HG03520 (cell line): ENCODE measurements around the gene HSD17B14.
"Not testable (repeated sequence)": the region's sequence is repeated elsewhere in the genome, so short reads cannot be mapped to it uniquely, and the experiment has no call there.

Experiments
- ATAC-seq: cut with Tn5 transposase; IDR thresholded peaks from one replicate; pipeline ENCODE4 v1.9.1; 2021; ENCODE audit warnings: mild to moderate bottlenecking, moderate library complexity; ENCODE audit not compliant: unreplicated experiment

HSD17B14 gene

DNA sequence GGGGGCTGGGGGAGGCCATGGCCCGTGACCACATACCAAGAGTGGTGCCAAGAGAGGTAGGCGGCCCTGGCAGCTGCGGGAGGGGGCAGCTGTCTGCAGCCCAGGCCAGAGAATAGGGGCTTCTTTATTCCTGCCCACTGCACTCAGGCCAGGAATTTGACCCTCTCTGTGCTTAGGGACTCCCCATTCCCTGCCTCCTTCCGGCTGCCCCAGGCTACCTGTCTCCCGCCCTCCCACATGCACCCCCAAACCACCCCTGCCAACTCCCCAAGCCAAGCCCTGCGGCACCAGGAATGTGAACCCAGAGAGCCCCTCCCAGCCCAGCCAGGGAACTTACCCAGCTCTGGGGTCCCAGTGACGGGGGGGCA is 31.4 kb upstream of the HSD17B14 start:
- ATAC-seq, result no peak

DNA sequence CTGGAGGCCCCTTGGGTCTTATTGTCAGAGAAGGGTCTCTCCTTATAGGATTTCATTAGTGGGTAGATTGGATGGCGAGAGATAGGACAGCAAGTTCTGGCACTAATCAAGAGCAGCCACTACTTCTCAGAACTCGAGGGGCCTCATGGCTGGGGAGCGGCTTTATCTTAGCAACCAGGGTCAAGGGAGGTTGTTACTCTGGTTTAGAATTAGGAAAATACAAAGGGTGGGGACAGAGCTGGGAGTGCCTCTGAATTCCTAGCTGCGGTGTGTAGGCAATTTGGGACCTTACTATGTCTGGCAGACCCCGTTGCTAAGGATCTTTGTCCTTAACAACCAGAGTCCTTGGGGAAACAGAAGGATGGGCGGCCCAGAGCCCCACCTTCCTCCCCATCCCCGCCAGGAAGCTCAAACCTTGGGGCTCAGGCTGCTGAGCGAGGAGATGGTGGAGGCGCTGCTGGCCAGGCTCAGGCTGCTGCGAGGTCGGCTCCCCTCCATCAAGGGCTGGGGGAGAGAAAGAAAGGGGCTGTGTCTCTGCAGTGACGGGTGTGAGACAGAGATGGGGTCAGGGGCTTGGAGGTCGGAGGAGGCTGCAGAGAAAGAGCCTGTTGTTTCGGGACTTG is 30.9 kb upstream of the HSD17B14 start:
- ATAC-seq, result no peak

DNA sequence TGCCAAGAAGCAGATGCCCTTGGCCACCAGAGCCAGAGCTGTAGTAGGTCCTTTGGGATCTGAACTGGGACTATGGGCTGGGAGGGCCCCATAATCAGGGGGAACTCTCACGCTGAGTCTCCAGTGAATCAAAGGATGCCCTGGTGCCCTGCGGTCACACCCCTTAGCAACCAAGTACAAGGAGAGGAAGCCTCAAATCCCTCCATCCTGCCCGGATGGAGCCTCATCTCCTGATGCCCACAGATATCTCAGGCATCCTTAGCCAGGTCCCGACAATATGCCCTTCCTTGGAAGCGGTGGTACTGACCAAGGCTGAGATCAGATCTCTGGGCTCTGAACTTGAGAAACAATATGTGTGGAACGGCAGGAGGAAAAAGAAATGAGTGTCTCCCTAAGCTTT is 30.4 kb upstream of the HSD17B14 start:
- ATAC-seq, result no peak

DNA sequence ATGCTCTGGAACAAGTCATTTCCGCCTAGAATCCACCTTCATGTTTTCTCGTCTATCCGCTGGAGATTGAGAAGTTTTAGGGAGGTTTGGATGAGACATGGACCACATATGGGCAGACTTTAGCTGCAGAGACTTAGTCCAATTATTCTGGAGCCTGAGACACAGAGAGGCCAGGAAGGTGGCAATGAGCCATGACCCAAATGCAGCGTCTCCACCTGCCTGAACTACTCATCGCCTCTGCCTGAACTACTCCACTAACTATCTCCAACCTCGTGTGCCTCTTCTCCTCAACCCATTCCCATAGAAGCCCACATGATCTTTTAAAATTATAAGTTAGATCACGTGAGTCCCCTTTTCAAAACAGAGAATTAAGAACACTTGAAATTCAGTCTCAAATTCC is 26.5 kb upstream of the HSD17B14 start:
- no peak for ATAC-seq

DNA sequence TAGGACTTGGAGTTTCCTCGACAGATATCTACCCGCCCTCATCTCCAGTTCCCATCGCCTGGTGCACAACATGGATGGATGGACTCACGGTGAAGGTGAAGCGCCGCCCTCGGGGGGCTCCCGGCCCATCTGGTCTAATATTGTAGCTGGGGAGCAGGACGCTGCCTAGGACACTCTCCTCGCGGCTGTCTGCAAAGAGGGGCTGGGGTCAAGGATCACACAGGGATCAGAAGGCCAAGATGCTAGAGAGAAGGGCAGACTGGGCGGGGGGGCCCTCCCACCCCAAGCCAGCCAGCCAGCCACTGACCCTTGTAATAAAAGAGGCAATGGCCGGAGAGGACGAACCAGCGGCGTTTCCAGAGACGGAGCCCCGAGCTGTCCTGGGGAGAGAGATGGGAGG is 25.0 kb upstream of the HSD17B14 start:
- no peak for ATAC-seq

DNA sequence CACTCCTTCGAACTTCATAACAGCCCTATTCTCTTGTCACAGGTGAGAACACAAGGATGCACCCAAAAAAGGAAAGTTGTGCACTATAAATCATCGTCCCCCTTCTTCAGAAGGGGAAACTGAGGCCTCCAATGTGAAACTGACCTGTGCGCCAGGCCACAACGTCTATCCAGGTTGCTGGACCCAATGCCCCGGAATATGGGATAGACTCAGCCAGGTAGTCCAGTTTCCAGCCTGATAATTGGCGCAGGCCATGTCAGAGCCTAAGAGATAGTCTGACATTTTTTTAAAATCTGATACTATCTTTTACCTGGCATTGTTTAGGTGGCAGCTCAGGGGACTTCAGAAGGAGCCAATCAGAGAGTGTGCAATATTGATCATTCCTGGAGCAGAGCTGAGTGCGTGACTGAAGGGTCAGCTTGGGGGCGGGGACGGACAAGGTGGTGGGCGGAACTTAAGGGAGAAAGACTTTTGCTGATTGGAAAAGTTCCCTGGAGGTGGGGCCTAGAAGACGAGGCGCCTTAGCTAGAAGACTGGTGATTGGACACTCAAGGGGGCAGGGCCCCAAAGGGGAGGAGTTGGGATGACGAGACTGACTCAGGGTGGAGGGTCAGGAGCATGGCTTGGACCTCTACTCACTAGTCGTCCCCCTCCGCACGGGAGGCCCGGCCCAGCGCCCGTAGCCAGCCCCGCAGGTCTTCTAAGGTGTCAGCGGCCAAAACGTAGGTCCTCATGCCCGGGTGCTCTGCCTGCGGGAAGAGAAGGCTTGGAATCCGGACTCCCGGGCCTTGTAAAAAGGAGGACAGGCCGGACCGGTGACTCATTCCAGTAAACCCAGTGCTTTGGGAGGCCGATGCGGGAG is 23.7 kb upstream of the HSD17B14 start:
- peak; percentile 87 for ATAC-seq

DNA sequence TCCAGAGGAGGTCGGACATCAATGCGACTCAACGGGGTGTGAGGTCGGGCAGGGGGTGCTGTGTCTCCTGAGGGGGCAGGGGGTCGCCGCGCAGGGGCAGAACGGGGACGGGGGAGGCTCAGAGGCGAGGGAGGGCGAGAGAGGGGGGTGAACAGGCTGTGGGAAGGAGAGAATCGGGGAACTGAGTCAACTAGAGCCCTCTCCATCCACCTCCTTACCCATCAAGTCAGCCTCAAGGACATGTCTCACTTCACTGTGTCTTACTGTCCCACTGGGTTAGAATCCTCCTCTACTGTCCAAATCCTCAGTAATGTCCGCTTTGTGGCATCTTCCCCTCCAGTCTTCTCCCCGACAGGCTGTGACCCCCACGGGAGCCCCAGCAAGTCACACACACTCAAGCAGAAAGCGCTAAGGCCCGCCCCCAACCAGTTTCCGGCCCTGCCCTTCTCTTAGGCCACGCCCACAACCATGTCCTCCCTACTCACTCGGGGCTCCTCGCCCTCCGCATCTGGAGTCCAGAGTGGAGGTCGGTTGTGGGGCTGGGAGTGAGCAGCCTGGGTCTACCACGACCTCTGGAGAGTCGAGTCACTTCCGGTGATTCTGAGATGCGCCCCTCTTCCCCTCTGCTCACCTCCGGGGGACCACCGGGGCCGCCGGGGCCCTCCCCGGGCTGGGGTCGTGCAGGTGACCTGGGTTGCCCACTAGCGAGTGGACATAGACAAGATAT is 22.9 kb upstream of the HSD17B14 start:
- no peak for ATAC-seq

DNA sequence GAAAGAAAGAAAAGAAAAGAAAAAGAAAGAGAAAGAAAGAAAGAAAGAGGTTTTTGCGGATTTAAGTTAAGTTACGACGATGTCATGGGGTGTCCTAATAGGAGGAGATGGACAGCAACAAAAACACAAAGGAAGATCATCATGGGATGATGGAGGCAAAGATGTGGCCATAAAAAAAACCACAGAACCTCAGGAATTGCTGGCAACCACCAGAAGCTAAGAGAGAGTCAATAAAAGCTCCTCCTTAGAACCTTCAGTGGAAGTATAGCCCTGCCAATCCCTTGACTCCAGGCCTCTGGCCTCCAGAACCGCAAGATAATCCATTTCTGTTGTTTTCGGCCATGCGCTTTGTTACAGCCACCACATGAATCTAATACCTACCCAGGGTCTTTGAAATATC is 20.6 kb upstream of the HSD17B14 start:
- no peak for ATAC-seq

DNA sequence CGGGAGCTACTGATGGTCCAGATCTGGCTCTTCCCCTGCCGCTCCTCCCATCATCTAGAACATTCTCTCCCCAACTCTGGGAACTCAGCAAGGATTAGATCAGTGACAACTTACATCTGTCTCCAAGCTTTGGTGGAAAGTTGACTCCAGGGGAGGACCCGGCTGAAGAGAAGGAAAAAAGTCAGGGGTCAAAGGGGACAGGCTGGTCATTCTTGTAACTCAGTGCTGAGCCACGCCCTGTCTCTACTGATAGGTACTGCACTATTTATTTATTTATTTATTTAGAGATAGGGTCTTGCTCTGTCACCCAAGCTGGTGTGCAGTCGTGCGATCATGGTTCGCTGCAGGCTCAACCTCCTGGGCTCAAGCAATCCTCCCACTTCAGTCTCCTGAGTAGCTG is 17.8 kb upstream of the HSD17B14 start:
- no peak for ATAC-seq

DNA sequence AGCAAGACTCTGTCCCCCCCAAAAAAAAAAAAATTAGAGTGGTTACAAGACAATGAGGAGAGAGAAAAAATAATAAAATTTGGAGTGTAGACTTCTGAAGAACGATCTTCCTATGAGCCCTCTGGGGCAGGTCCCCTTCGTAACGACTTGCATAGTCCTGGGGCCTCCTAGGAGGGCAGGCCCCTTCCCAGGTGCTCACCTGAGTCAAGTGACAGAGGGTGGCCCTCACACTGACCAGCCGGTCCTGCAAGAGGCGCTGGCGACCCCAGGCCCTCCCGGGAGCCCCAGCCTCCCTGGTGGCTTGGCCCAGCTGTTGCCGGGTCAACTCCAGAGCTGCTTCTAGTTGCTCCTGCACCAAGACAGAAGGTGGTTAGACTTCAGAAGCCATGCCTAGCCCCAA is 17.2 kb upstream of the HSD17B14 start:
- no peak for ATAC-seq

DNA sequence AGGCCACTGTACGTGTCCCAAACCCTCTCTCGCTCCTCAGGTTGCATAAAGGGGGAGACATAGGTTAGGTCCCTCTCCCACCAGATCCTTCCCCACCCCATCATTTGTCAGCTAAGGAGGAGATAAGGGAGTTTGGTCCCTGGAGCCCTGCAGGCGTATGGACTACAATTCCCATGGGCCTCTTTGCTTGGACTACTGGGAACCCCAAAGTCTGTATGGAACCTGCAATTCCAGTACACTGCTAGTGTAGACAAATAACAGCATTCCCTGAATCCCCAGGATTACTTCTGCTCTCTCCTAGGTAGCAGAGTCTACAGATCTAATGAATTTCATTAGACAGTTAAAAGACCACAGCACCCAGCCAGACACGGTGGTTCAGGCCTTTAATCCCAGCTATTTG is 16.0 kb upstream of the HSD17B14 start:
- no peak for ATAC-seq

DNA sequence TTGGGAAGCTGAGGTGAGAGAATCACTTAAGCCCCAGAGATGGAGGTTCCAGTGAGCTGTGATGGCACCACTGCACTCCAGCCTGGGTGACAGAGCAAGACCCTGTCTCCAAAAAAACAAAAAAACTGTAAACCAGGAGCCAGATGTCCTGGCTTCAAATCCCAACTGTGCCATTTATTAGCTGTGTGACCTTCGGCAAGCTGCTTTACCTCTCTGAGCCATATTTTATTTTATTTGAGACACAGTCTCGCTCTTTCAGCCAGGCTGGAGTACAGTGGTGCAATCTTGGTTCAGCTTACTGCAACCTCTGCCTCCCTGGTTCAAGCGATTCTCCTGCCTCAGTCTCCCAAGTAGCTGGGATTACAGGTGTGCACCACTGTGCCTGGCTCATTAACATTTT is 10.4 kb upstream of the HSD17B14 start:
- ATAC-seq, result not testable (repeated sequence)

DNA sequence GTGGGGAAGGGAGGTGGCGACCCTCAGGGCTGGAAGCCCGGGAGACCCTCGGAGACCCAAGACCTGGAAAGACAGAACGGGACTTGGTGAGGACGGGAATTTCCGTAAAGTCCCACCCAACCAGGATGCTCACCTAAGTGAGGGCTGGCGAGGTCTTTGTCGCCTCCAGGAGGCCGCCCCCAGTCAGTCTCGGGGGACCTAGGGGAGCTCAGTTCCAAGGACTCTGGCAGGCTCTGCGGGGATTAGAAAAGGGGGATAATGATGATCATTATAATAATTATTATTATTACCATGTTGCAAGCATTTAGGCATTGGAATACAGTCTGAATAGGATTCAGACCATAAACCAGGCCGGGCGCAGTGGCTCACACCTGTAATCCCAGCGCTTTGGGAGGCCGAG is 9.1 kb upstream of the HSD17B14 start:
- no peak for ATAC-seq

DNA sequence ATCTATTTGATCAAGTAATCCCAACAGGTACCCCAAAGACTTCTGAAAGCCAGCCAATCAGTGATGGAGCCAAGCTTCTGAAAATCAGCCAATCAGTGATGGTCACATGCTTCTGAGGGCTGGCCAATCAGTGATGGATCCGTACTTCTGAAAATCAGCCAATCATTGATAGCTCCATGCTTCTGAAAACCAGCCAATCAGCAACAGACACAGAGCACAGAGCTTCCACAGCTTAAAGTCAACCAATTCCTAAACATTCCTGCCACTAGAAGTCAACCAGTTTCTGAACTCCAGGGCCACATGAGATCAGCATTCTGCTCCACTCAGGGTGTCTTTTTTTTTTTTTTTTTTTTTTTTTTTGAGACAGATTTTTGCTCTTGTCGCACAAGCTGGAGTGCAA is 8.2 kb upstream of the HSD17B14 start:
- ATAC-seq, result no peak

DNA sequence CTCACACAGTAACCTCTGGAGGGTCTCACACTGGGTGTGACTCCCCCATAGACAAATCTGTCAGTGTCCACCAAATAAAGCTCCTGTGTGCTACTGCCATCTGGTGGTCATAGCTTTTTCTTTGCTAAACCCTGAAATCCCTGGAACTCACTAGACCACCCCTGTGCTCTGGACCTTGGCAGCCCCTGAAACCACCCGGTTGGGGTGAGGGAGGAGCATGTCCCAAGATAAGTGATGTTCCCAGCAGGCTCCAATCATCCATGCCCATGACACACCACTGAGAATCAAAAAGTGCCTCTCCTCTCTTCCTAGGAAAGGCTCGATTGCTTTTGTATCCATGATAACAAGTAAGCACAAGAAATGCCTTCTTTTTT is 6.5 kb upstream of the HSD17B14 start:
- ATAC-seq, result no peak

DNA sequence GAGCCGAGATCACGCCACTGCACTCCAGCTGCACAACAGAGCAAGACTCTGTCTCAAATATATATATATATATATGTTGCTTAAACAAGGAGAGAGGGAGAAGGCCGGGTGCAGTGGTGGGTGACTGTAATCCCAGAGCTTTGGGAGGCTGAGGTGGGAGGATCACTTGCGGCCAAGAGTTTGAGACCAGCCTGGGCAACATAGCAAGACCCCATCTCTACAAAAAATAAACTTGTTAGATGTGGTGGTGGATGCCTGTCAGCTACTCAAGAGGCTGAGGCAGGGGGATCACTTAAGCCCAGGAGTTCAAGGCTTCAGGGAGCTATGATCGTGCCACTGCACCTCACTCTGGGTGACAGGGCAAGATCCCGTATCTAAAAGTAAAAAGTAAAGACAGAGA is 5.3 kb upstream of the HSD17B14 start:
- no peak for ATAC-seq

DNA sequence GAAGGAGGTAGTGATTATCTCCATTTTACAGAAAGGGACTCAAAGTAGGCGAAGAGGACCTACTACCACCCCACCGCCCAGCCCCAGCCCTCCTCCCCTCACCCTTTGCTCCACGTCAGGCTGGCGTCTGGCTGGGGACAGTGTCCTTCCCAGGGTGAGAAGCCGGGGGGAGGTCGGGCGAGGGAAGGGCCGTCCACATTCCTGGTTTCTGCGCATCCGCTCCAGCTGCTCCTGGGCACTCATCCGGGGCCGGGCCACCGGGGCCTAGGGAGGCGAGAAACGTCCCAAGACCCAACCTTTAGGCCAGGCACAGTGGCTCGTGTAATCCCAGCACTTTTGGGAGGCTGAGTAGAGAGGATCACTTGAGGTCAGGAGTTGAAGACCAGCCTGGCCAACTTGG is 4.8 kb upstream of the HSD17B14 start:
- ATAC-seq, result no peak

DNA sequence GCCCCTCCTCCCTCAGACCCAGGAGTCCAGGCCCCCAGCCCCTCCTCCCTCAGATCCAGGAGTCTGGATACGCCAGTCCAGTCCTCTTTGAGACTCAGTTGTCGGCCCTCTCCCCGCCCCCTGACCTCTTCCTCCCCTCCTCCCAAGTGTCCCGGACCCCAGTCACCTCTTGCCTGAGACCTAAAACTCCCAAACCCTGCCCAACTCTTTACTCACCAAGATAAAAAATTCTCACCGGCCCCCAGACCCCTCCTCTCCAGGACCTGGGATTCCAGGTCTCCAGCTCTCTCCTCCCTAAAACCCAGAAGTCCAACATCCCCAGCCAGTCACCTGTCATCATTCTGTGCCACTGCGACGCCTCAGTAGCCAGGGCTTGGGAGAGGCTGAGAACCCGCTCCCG is 1.4 kb upstream of the HSD17B14 start:
- ATAC-seq, result no peak

DNA sequence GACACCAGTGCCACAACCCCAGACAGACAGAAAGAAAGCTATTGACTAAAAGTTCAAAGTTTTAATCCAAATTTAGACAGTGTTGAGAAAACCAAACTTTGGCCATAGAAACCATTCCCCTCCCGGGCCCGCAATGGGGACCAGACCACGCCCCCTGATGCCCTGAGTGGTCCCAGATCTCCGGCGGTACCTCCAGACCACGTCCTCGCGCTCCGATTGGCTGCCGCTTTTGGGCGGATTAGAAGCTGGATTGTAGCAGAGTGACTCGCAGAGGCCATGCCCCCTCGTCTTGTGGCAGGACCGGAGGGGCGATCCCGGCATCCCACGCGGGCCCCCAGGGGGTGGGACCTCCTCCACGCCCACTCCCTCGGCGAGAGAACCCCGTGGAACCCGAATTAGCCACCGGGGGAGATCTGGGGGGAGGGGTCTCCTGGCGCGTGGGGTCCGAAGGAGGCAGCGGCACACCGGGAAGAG is 797 bp upstream of the HSD17B14 start:
- ATAC-seq, result peak; percentile 63

DNA sequence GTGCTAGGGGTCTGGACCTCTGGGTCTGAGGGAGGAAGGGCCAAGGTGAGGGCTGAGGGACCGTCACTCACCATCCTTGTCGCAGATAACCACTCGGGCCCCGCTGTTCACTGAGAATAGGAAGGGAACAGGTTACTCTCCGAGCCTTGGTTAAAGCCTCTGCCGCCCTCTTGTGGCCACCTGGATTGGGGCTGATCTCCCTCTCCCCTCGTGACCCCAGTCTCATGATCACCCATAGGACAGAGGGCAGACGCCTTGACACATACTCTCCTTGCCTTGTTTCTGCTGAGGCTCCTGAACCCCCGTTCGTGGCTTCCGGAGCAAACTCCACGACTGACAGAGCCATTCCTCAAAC is 580 bp downstream of the HSD17B14 start:
- ATAC-seq, result peak; percentile 63

DNA sequence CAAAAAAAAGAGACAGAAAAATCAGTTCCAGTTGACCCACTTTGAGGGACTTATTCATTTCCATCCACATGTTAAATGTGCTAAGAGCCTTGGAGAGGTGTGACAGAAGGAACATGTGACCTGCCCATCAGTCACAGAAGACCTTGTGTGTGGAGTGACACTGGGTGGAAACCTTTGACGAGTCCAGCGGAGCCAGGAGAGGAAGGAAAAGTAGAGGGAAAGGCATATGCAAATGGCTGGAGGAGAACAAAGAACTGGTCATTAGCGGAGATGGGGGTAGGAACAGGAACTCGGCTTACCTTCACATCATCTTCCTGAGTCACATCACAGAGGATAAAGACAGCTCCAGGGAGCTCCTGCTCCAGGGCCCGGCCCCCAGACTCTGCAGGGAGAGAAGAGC is 2.3 kb downstream of the HSD17B14 start:
- ATAC-seq, result no peak

DNA sequence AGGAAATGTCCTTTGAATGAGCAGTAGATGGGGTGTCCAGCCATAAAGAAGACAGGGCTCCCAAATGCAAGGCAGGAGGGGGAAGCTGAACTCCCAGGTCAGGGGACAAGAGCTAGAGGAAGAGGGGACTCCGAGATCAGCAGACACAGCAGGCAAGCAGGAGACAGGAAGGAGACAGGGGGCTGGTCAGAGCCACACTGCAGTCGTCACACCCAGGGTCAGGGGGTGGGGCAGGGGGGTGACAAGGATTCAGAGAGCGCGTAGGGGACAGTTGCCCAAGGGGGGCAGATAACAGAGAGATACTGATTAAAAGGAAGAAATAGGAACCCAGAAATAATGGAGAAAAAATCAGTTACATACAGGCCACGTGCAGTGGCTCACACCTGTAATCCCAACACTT is 3.2 kb downstream of the HSD17B14 start:
- no peak for ATAC-seq
